Measurements from ENCODE around the gene AHNAK2.

DNA sequence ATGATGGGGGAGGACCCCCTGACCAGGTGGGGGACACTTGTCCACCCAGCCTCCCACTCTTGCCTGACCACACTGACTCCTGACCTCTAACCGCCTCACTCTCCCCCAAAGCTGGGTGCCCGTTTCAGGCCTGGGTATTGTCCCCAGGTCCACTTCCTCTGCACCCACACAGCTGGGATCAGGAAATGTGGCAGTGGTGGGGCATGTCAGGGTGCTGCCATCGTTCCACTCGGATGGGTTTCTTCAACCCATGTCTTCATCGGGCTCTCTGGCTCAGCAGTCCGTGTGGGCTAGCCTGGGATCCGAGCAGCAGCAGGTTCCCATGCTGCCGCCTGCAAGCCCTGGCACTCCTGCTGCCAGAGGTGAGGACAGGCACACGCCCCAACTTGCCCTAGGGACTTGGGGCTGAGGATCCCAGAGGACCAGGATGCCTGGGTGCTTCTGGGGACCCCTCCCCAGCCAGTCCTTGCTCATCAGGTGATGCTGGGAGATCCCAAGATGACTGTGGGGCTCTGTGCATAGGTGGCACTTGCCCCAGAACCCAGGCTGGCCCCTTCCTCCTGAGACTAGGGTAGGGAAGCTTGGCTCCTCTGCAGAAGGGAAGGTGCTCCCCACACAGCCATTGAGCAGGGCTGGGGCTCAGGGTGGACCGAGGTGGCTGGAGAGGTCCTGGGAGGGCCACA is 4.5 kb upstream of the AHNAK2 start:
- no peak for TF ChIP-seq POLR2AphosphoS5 (IDR thresholded peaks at IDR 0.05; ENCODE audit: low read depth)
- TF ChIP-seq, protein P1, sequence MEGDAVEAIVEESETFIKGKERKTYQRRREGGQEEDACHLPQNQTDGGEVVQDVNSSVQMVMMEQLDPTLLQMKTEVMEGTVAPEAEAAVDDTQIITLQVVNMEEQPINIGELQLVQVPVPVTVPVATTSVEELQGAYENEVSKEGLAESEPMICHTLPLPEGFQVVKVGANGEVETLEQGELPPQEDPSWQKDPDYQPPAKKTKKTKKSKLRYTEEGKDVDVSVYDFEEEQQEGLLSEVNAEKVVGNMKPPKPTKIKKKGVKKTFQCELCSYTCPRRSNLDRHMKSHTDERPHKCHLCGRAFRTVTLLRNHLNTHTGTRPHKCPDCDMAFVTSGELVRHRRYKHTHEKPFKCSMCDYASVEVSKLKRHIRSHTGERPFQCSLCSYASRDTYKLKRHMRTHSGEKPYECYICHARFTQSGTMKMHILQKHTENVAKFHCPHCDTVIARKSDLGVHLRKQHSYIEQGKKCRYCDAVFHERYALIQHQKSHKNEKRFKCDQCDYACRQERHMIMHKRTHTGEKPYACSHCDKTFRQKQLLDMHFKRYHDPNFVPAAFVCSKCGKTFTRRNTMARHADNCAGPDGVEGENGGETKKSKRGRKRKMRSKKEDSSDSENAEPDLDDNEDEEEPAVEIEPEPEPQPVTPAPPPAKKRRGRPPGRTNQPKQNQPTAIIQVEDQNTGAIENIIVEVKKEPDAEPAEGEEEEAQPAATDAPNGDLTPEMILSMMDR (IDR thresholded peaks at IDR 0.05; ENCODE audit: insufficient read depth, low read length): no peak

All from HL-60 (cell line).